Measurements from ENCODE around the gene CNPY2. TPM values are rescaled to one million over a fixed set of nuclear protein-coding genes. Genes with fewer than 3 reads are reported as not detected.
A peak's percentile ranks its signal among the peaks of the same experiment; 100 is the strongest.

CNPY2 gene
- total and polyA plus RNA-seq, 4 donors, result 24.6 to 163 (median 70.7) TPM

DNA sequence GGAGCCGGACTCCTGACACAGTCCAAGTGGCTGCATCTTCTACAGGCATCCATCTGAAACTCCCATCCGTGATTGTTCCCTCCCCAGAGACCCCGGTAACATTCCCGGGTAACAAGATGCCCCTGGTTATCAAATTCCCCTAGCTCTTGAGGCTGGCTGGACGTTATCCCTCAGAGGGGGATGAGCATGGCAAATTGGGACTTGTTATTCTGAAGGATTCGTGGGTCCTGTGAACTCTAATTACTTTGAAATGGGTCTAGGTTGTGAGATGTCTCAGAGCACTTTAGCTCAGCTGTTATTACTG lies 18.7 kb upstream of the CNPY2 start (continued):
- TF ChIP-seq, protein P1, sequence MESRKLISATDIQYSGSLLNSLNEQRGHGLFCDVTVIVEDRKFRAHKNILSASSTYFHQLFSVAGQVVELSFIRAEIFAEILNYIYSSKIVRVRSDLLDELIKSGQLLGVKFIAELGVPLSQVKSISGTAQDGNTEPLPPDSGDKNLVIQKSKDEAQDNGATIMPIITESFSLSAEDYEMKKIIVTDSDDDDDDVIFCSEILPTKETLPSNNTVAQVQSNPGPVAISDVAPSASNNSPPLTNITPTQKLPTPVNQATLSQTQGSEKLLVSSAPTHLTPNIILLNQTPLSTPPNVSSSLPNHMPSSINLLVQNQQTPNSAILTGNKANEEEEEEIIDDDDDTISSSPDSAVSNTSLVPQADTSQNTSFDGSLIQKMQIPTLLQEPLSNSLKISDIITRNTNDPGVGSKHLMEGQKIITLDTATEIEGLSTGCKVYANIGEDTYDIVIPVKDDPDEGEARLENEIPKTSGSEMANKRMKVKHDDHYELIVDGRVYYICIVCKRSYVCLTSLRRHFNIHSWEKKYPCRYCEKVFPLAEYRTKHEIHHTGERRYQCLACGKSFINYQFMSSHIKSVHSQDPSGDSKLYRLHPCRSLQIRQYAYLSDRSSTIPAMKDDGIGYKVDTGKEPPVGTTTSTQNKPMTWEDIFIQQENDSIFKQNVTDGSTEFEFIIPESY (IDR thresholded peaks at IDR 0.05), result no peak
- TF ChIP-seq, protein P2, sequence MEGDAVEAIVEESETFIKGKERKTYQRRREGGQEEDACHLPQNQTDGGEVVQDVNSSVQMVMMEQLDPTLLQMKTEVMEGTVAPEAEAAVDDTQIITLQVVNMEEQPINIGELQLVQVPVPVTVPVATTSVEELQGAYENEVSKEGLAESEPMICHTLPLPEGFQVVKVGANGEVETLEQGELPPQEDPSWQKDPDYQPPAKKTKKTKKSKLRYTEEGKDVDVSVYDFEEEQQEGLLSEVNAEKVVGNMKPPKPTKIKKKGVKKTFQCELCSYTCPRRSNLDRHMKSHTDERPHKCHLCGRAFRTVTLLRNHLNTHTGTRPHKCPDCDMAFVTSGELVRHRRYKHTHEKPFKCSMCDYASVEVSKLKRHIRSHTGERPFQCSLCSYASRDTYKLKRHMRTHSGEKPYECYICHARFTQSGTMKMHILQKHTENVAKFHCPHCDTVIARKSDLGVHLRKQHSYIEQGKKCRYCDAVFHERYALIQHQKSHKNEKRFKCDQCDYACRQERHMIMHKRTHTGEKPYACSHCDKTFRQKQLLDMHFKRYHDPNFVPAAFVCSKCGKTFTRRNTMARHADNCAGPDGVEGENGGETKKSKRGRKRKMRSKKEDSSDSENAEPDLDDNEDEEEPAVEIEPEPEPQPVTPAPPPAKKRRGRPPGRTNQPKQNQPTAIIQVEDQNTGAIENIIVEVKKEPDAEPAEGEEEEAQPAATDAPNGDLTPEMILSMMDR (IDR thresholded peaks at IDR 0.05; ENCODE audit: low read depth, low read length, missing input control), result no peak

DNA sequence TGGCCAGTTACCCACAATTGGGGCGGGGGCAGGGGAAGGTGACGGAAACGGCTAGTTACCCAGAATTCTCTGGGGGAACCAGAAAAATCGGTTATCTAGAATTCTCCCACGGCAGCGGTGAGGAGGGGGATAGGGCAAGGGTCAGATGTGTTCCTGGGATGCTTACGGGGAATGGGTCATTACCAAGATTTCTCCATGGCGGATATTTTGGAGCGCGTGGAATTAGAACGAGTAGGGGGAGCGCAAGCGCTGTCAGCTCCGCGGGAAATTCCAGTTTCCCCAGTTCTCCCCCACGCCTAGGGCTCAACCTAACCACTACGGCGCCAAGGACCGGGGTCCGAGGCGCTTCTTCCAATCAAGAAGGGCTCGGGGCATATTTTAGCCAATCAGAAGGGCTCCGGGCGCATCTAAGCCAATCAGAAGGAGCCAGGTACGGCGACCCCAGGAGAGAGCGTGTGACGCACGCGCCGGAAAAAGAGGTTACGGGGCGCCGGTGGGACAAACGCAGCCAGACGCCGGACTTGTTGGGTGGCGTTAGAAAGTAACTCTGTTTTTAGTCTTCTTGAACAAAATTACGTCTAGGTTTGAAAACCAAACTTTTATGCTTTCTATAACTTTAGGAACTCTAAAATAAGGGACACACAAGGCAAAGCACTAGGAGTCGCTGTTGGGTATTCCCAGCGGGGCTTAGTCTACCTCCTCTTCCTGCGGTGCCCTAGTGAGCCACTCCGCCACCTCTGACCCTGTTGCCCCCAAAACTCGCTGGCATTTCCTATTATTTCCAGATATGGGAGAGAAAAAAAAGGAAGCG lies 18.1 kb upstream of the CNPY2 start, which contains the start of gene PAN2:
PAN2 (minus strand) TSS at position 322 of the 811 bp plus-strand sequence. CDS start 906 bp downstream, outside the sequence.
- Histone ChIP-seq H3K27ac (ENCODE audit: low read depth in 1 of 2, low read length in 2 of 2) (peak within 1 kb of the TSS; percentile 86 to 95), H3K4me3 (ENCODE audit: low read depth in 1 of 3, low read length in 3 of 3) (peak within 1 kb of the TSS; percentile 51 to 85 (median 81)), H3K36me3 (ENCODE audit: control insufficient read depth in 4 of 4, insufficient read depth in 3 of 4, low read depth in 1 of 4, low read length in 3 of 4) (no peaks in the 10 kb centered on the region), H3K27me3 (ENCODE audit: control insufficient read depth in 4 of 4, insufficient read depth in 4 of 4, low read length in 3 of 4) (no peaks in the 10 kb centered on the region), H3K9ac (ENCODE audit: low read depth in 1 of 2, low read length in 2 of 2) (peak within 1 kb of the TSS; percentile 69 to 89), H3K9me3 (ENCODE audit: control insufficient read depth in 4 of 4, low read length in 3 of 4) (no peaks in the 10 kb centered on the region), H3K4me1 (ENCODE audit: control insufficient read depth in 4 of 4, insufficient read depth in 4 of 4, low read length in 3 of 4) (peaks cover 2 to 17% (median 11%) of the 10 kb centered on the region in 4 donors)
- TF ChIP-seq, protein P1 (IDR thresholded peaks at IDR 0.05), result peak; percentile 90
- TF ChIP-seq HNF4G (IDR thresholded peaks at IDR 0.05), result no peak
- TF ChIP-seq, protein P3, sequence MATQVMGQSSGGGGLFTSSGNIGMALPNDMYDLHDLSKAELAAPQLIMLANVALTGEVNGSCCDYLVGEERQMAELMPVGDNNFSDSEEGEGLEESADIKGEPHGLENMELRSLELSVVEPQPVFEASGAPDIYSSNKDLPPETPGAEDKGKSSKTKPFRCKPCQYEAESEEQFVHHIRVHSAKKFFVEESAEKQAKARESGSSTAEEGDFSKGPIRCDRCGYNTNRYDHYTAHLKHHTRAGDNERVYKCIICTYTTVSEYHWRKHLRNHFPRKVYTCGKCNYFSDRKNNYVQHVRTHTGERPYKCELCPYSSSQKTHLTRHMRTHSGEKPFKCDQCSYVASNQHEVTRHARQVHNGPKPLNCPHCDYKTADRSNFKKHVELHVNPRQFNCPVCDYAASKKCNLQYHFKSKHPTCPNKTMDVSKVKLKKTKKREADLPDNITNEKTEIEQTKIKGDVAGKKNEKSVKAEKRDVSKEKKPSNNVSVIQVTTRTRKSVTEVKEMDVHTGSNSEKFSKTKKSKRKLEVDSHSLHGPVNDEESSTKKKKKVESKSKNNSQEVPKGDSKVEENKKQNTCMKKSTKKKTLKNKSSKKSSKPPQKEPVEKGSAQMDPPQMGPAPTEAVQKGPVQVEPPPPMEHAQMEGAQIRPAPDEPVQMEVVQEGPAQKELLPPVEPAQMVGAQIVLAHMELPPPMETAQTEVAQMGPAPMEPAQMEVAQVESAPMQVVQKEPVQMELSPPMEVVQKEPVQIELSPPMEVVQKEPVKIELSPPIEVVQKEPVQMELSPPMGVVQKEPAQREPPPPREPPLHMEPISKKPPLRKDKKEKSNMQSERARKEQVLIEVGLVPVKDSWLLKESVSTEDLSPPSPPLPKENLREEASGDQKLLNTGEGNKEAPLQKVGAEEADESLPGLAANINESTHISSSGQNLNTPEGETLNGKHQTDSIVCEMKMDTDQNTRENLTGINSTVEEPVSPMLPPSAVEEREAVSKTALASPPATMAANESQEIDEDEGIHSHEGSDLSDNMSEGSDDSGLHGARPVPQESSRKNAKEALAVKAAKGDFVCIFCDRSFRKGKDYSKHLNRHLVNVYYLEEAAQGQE (IDR thresholded peaks at IDR 0.05), result peak; percentile 75
- TF ChIP-seq, protein P4, sequence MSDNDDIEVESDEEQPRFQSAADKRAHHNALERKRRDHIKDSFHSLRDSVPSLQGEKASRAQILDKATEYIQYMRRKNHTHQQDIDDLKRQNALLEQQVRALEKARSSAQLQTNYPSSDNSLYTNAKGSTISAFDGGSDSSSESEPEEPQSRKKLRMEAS (IDR thresholded peaks at IDR 0.05), result peak; percentile 84
- TF ChIP-seq EGR1 (IDR thresholded peaks at IDR 0.05; ENCODE audit: low read depth in 2 of 2), result peak in 1 of 2 donors; percentile 29
- TF ChIP-seq, protein P5, sequence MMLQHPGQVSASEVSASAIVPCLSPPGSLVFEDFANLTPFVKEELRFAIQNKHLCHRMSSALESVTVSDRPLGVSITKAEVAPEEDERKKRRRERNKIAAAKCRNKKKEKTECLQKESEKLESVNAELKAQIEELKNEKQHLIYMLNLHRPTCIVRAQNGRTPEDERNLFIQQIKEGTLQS (IDR thresholded peaks at IDR 0.05), result no peak
- TF ChIP-seq HNF4A (conservative IDR thresholded peaks at IDR 0.05), result peak in 1 of 2 donors; percentile 43
- TF ChIP-seq NR2F2 (IDR thresholded peaks at IDR 0.05), result peak; percentile 90
- TF ChIP-seq, protein P2 (IDR thresholded peaks at IDR 0.05; ENCODE audit: low read depth, low read length, missing input control), result peak; percentile 29
- peak in 1 of 2 donors; percentile 40 for TF ChIP-seq RAD21 (IDR thresholded peaks at IDR 0.05)
- peak; percentile 93 for TF ChIP-seq SP1 (IDR thresholded peaks at IDR 0.05)
- TF ChIP-seq RXRA (IDR thresholded peaks at IDR 0.05), result peak; percentile 57 to 59
- TF ChIP-seq JUND (IDR thresholded peaks at IDR 0.05), result peak in 1 of 2 donors; percentile 24
- TF ChIP-seq YY1 (IDR thresholded peaks at IDR 0.05), result peak; percentile 86
- TF ChIP-seq FOXA1 (IDR thresholded peaks at IDR 0.05), result no peak
- TF ChIP-seq TAF1 (conservative IDR thresholded peaks at IDR 0.05), result peak; percentile 48
- peak; percentile 28 to 78 for TF ChIP-seq GABPA (IDR thresholded peaks at IDR 0.05 in 1 of 2, conservative IDR thresholded peaks at IDR 0.05 in 1 of 2)
- no peak for TF ChIP-seq FOXA2 (IDR thresholded peaks at IDR 0.05)
- WGBS, result under 1% methylated on average over 45 of the region's 45 CpGs
- peak; percentile 92 for DNase-seq (ENCODE audit: low spot score)

Measured in liver (tissue), 9 donors.